NCI-H460 (cell line): Measurements from ENCODE around the gene MEIOB. TPM values are rescaled to one million over a fixed set of nuclear protein-coding genes. Genes with fewer than 3 reads are reported as not detected.
"Not testable (repeated sequence)": the region's sequence is repeated elsewhere in the genome, so short reads cannot be mapped to it uniquely, and the experiment has no call there.

Experiments
- DNase-seq: peaks from one replicate; pipeline ENCODE4 v3.0.0-alpha.2; 2016; ENCODE audit warnings: low read depth; ENCODE audit errors: extremely low read depth
- total RNA-seq: library from RNA; depleted of rRNA; stranded (reverse); fragments of >200 nt; shearing (Covaris generic); gene quantifications from 2 replicates; pipeline ENCODE4 v1.2.3, GENCODE V29; 2014

The MEIOB gene
- total RNA-seq, 1 experiment from 2014 or later: 0.97 TPM

DNA sequence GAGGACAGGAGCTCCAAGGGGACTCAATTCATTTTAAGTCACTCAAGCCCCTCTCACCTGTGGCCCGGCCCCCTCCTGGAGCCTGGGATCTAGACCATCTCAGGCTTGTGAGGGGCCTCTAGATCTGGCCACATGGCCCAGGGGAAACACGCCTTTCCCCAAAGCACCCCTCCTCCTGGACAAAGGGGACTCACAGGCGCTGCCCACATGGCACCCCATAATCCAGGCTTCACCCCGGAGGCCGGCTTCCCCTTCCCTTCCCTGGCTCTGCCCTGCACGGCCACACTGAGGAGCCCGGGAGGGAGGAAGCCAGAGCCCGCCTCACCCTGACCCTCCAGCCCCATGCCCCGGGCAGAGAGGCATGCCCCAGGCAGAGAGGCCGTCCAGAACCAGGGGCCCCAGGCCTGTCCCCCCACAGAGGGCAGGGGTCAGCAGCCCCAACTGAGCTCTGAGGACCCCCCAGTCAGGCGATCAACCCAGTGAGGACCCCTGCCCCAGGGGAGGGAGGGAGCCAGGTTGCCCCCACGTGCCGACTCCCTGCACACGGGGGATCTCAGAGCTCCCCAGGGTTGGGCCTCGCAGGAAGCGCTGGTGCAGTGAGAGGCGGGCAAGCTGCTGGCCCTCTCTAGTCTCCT, 35.4 kb upstream of the MEIOB start:
- DNase-seq: no peak

DNA sequence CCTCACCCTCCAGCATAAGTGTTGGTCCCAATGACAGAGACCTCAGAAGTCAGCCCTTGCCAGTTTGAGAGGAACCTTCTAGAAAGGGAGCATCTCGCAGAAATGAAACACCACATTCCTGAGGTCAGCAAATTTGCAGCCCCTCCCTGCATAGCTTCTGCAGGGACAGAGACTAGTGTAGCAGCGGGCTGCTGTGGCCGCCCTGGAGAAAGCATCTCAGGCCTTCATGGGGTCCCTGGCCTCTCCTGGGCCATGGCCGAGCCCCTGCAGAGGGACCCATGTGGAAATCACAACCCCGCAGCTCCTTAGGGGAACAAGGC, 34.8 kb upstream of the MEIOB start:
- DNase-seq: no peak

- no peak for DNase-seq
These were observed 34.3 kb upstream of the MEIOB start for GRCh38 chr16:1906055-1906845.

- DNase-seq: no peak
These were observed 32.2 kb upstream of the MEIOB start for GRCh38 chr16:1903845-1904840.

DNA sequence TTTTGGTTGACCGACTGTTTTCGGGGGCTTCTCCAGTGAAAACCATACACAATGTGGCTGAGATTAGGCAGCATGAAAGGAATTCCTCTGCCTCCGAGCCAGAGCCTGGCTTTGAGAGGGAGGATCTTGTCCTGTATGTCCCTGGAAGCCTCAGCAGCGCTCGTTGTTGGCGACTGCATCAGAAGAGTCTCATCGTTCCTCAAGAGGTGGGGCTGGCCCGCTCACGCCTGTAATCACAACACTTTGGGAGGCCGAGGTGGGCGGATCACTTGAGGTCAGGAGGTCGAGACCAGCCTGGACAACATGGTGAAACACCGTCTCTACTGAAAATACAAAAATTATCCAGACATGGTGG, 31.2 kb upstream of the MEIOB start:
- no peak for DNase-seq

DNA sequence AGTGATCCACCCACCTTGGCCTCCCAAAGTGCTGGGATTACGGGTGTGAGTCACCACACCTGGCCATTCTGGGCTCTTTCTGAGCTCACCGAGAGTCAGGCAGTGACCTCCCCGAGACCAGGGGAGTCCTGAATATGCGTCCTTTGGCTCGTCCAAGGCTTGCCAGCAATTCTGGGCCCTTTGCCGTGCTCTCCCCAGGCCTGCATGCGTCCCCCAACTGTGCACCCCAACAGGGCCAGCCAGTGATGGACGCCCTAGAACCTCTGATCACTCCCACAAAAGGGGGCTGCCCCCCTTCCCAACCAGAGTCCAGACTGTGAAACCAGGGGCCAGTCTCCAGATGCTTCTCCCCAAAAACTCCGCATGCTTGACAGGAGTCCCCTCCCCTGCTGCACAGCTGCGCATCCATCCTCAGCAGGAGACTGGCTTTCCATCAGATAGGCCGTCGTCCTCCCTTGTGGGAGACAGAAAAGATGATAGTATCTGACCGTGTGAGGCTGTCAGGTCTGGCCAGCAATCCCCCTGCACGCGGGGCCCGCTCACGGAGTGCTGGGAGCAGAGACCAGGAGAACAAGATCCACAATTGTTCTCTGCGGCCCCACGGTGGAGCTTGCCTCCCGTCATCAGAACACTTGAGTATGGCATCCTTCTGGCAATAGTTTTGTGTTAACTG, 30.7 kb upstream of the MEIOB start:
- no peak for DNase-seq

- DNase-seq: no peak
These were observed 28.4 kb upstream of the MEIOB start for GRCh38 chr16:1900452-1900774.

DNA sequence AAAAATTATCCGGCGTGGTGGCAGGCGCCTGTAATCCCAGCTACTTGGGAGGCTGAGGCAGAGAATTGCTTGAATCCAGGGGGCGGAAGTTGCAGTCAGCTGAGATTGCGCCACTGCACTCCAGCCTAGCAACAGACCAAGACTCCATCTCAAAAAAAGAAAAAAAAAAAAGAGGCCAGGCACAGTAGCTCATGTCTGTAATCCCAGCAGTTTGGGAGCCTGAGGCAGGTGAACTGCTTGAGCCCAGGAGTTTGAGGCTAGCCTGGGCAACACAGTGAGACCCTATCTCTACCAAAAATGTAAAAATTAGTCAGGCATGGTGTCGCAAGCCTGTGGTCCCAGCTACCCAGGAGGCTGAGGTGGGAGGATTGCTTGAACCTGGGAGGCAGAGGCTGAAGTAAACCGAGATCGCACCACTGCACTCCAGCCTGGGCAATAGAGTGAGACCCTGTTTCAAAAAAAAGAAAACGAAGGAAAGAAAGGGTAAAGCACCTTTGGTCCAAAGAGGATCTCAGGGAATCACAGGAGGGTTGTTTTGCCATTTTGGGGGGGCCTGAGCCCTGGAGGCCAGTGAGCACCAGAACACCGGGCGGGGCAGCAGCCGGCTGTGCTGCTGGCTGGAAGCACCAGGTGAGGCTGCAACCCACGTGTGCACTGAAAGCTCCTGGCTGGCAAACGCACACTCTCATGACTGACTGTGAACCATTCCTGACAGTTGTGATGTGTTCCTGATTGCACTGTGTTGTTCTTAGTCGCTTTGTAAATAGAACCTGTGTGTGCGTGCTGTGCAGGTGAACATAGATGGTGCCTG, 27.9 kb upstream of the MEIOB start:
- no peak for DNase-seq

- not testable (repeated sequence) for DNase-seq
These were observed 25.7 kb upstream of the MEIOB start for GRCh38 chr16:1897692-1898091.

- DNase-seq: no peak
These were observed 24.1 kb upstream of the MEIOB start for GRCh38 chr16:1895949-1896675.

DNA sequence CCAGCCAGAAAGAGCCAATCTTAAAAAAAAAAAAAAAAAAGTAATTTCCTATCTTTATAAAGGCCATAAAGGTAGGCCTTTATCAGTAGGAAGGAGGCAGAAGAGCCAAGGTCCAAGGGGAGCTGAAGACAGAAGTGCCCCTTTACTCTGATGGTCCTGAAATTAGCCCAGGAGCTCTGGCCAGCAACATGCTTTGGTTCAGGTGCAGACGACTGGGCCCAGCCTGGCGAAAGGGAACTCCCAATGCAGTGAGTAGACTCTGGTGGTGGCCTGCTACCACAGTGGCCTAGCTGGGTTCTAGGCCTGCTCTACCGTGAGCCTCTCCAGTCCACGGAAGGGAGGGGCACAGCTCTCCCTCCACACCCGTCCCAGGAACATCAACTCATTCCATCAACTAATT, 23.1 kb upstream of the MEIOB start:
- no peak for DNase-seq

DNA sequence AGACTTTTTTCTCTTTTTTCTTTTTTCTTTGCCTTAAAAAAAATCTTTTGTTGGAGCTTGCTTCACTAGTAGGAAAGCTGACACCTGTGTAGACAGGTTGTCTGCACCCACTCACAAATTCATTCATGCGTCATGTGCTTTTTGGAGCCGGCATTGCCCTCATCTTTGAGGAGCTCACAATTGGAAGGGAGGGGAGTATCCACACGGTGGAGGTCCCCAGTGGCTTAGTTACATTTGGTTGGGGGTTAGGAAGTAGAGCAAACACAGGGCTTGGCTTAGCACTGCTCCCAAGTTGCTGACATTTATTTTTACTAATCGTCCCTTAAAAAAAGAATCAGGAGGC, 18.7 kb upstream of the MEIOB start:
- no peak for DNase-seq

- no peak for DNase-seq
These were observed 18.2 kb upstream of the MEIOB start for GRCh38 chr16:1890024-1890707.

GRCh38 chr16:1887711-1888354, 15.9 kb upstream of the MEIOB start:
- DNase-seq: no peak

DNA sequence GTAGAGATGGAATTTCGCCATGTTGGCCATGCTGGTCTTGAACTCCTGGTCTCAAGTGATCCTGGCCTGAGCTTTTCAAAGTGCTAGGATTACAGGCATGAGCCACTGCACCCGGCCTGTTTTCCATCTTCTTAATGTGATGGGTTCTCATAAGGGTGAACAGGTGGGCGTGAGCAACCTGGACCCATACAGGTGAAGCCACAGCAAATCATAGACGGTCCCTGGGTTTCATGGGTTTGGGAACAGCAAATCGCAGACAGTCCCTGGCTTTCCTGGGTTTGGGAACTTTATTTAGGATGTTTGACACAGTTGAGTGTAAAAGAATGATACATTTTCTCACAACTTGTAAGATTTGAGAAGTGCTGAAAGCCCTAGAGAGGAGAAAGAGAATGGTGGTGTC, 12.9 kb upstream of the MEIOB start:
- no peak for DNase-seq

GRCh38 chr16:1884155-1884760, 12.3 kb upstream of the MEIOB start:
- peak; percentile 78 for DNase-seq

DNA sequence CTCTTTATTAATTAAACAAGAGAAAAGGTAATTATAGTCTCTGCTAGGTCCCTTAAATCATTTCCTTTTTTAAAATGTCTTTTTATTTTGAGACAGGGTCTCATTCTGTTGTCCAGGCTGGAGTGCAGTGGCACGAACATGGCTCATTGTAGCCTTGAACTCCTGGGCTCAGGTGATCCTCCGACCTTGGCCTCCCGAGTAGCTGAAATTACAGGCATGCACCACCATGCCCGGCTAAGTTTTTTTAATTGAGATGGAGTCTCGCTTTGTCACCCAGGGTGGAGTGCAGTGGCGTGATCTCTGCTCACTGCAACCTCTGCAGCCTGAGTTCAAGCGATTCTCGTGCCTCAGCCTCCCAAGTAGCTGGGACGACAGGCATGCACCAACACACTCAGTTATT, 9.2 kb upstream of the MEIOB start:
- DNase-seq: not testable (repeated sequence)

GRCh38 chr16:1879477-1879876, 7.5 kb upstream of the MEIOB start:
- DNase-seq: no peak
